Measurements from ENCODE around the gene OCA2.
"Not testable (repeated sequence)": the region's sequence is repeated elsewhere in the genome, so short reads cannot be mapped to it uniquely, and the experiment has no call there.

Gene OCA2

GRCh38 chr15:27990521-27991515 lies 108.3 kb downstream of the OCA2 start:
- DNase-seq = no peak

GRCh38 chr15:27989838-27990237 lies 109.3 kb downstream of the OCA2 start:
- DNase-seq = no peak

GRCh38 chr15:27989427-27989826 lies 109.7 kb downstream of the OCA2 start:
- no peak for DNase-seq

- no peak for DNase-seq
Measured at GRCh38 chr15:27985099-27985498, 114.0 kb downstream of the OCA2 start.

GRCh38 chr15:27983496-27983895 lies 115.6 kb downstream of the OCA2 start:
- DNase-seq = no peak

- no peak for DNase-seq
Measured at GRCh38 chr15:27977696-27978095, 121.4 kb downstream of the OCA2 start.

GRCh38 chr15:27973886-27974285 lies 125.2 kb downstream of the OCA2 start:
- no peak for DNase-seq

GRCh38 chr15:27970661-27971392 lies 128.3 kb downstream of the OCA2 start:
- DNase-seq = no peak

- DNase-seq = no peak
Measured at GRCh38 chr15:27967541-27967940, 131.6 kb downstream of the OCA2 start.

GRCh38 chr15:27965546-27965945 lies 133.6 kb downstream of the OCA2 start:
- no peak for DNase-seq

GRCh38 chr15:27961801-27962200 lies 137.3 kb downstream of the OCA2 start:
- DNase-seq = no peak

- no peak for DNase-seq
Measured at GRCh38 chr15:27958911-27959578, 140.1 kb downstream of the OCA2 start.

GRCh38 chr15:27956285-27956684 lies 142.8 kb downstream of the OCA2 start:
- no peak for DNase-seq

- DNase-seq = no peak
Measured at GRCh38 chr15:27955087-27955486, 144.0 kb downstream of the OCA2 start.

- not testable (repeated sequence) for DNase-seq
Measured at GRCh38 chr15:27952593-27952992, 146.5 kb downstream of the OCA2 start.

- no peak for DNase-seq
Measured at GRCh38 chr15:27951191-27951890, 147.8 kb downstream of the OCA2 start.

- DNase-seq = no peak
Measured at GRCh38 chr15:27949089-27949488, 150.0 kb downstream of the OCA2 start.

GRCh38 chr15:27939246-27939645 lies 159.9 kb downstream of the OCA2 start:
- no peak for DNase-seq

- no peak for DNase-seq
Measured at GRCh38 chr15:27937851-27938250, 161.3 kb downstream of the OCA2 start.

- no peak for DNase-seq
Measured at GRCh38 chr15:27936164-27936563, 163.0 kb downstream of the OCA2 start.

GRCh38 chr15:27935328-27935727 lies 163.8 kb downstream of the OCA2 start:
- DNase-seq = no peak

GRCh38 chr15:27934782-27935181 lies 164.3 kb downstream of the OCA2 start:
- DNase-seq = no peak

- no peak for DNase-seq
Measured at GRCh38 chr15:27933562-27933961, 165.6 kb downstream of the OCA2 start.

All from AML-193 (cell line).